K562 (cell line): Measurements from ENCODE around the gene TAF5L. TPM values are rescaled to one million over a fixed set of nuclear protein-coding genes. Genes with fewer than 3 reads are reported as not detected.

Source experiments
- CC2D1A ChIP-seq: fragments of 450-650 bp; IDR thresholded peaks from 2 replicates; pipeline ENCODE4 v1.6.1; 2017; ENCODE audit warnings: mild to moderate bottlenecking
- MTA1 ChIP-seq: fragments of 450-650 bp; IDR thresholded peaks from 2 replicates; pipeline ENCODE4 v1.6.1; 2017; ENCODE audit warnings: borderline replicate concordance
- TARDBP ChIP-seq: fragments of 450-650 bp; IDR thresholded peaks from 2 replicates; pipeline ENCODE4 v1.6.1; 2016
- ZBTB2 ChIP-seq: fragments of 450-650 bp; IDR thresholded peaks from 2 replicates; pipeline ENCODE4 v1.6.1; 2016; ENCODE audit warnings: antibody characterized with exemption
- polyA plus RNA-seq, 8 experiments: library from polyadenylated mRNA; depleted of rRNA in 4 of 8; stranded (reverse) in 5 of 8; unstranded in 3 of 8; fragments of >200 nt; fragmentation: Nextera tagmentation in 2 of 8; fragmentation: Illumina TruSeq in 1 of 8; extraction: Ambion mirVana in 2 of 8; extraction: Trizol in 1 of 8; gene quantifications; 2 replicates each; pipeline versions ENCODE4 v1.2.1 to v1.2.3, GENCODE V29; 2011 to 2014; ENCODE audit warnings: inconsistent platforms in 1 of 8, missing spikeins in 1 of 8
- total RNA-seq, 7 experiments: library from RNA; depleted of rRNA in 6 of 7; stranded (reverse); fragments of >200 nt in 6 of 7; fragmentation: Illumina TruSeq in 2 of 7; extraction: Trizol in 2 of 7; gene quantifications; 2 replicates each; pipeline versions ENCODE4 v1.2.1 to v1.2.3, GENCODE V29; 2011 to 2021; ENCODE audit warnings: low replicate concordance in 1 of 7
- TF ChIP-seq, protein P1 (sequence below): fragments of 450-650 bp; IDR thresholded peaks from 2 replicates; pipeline ENCODE4 v1.6.1; 2018; ENCODE audit warnings: mild to moderate bottlenecking, low read depth; ENCODE audit not compliant: partially characterized antibody
- TF ChIP-seq, protein P2 (sequence below), 2 experiments: fragments of 450-650 bp in 1 of 2; sonication (generic) in 1 of 2; formaldehyde crosslinking in 1 of 2; IDR thresholded peaks in 1 of 2; conservative IDR thresholded peaks in 1 of 2; 2 replicates each; pipeline versions ENCODE4 v1.6.1 to v1.8.1; 2016 to 2023; ENCODE audit warnings: mild to moderate bottlenecking in 2 of 2, moderate library complexity in 2 of 2, inconsistent platforms in 1 of 2, missing genetic modification reagents in 1 of 2

Gene TAF5L
- total and polyA plus RNA-seq, 9 of the 15 experiments (the other 6 are each of a cell fraction or from before 2014, with no cell fraction given), result 2.2 to 34.2 (median 23.3) TPM

DNA sequence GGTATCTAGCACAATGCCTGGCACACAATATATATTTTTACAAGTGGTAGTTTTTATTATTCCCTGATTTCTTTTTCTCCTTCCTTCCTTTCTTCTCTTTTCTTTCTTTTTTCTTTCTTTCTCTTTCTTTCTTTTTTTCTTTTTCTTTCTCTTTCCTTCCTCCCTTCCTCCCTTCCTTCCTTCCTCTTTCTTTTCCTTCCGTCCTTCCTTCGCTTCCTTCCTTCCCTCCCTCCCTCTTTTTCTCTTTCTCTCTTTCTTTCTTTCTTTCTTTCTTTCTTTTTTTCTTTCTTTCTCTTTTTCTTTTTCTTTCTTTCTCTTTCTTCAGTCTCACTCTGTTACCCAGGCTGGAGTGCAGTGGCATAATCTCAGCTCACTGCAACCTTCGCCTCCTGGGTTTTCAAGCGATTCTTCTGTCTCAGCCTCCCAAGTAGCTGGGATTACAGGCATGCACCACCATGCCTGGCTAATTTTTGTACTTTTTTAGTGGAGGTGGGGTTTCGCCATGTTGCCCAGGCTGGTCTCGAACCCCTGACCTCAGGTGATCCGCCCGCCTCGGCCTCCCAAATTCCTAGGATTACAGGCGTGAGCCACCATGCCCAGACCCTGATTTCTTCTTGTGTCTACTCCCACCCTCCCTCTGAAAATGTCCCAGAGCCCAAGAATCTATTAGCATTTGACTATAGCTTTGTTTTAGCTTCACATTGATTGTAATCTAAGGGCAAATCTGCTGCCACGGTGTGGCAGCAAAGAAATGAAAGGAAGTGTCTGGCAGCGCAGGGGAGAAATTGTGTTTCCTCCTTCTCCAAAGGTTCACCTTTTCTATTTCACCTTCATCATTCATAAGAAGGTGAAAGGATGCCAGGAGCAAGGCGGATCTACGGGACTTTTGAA, 47.5 kb downstream of the TAF5L start (continued):
- TF ChIP-seq ZBTB2 (0 out of 2 replicates have a peak, but pooled peaks have one; percentile 41), TARDBP (no peak), CC2D1A (no peak), MTA1 (peak; percentile 45; the same call in 1 of the 2 replicates)
- TF ChIP-seq, protein P1, sequence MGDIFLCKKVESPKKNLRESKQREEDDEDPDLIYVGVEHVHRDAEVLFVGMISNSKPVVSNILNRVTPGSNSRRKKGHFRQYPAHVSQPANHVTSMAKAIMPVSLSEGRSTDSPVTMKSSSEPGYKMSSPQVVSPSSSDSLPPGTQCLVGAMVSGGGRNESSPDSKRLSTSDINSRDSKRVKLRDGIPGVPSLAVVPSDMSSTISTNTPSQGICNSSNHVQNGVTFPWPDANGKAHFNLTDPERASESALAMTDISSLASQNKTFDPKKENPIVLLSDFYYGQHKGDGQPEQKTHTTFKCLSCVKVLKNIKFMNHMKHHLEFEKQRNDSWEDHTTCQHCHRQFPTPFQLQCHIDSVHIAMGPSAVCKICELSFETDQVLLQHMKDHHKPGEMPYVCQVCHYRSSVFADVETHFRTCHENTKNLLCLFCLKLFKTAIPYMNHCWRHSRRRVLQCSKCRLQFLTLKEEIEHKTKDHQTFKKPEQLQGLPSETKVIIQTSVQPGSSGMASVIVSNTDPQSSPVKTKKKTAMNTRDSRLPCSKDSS, result peak; percentile 29
- TF ChIP-seq, protein P2, sequence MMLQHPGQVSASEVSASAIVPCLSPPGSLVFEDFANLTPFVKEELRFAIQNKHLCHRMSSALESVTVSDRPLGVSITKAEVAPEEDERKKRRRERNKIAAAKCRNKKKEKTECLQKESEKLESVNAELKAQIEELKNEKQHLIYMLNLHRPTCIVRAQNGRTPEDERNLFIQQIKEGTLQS (IDR thresholded peaks at IDR 0.05), result no peak
- TF ChIP-seq, protein P2 (CRISPR knock-in tag; conservative IDR thresholded peaks at IDR 0.05), result no peak
